ENCODE data around the gene MAGEA1. TPM values are rescaled to one million over a fixed set of nuclear protein-coding genes. Genes with fewer than 3 reads are reported as not detected.

The MAGEA1 gene
- total and polyA plus RNA-seq, 4 donors: not detected

GRCh38 chrX:153157450-153157849 is 21.6 kb upstream of the MAGEA1 start:
- Histone ChIP-seq H3K36me3 (ENCODE audit: control insufficient read depth in 4 of 4, insufficient read depth in 3 of 4, low read depth in 1 of 4, low read length in 3 of 4) (no peaks in the 10 kb centered on the region), H3K9ac (ENCODE audit: low read depth in 1 of 2, low read length in 2 of 2) (no peak overlapping the region), H3K9me3 (ENCODE audit: control insufficient read depth in 4 of 4, low read length in 3 of 4) (peaks cover 0 to 3% (median 0%) of the 10 kb centered on the region in 4 donors), H3K4me3 (ENCODE audit: low read depth in 1 of 3, low read length in 3 of 3) (no peak overlapping the region), H3K27ac (ENCODE audit: low read depth in 1 of 2, low read length in 2 of 2) (no peak overlapping the region), H3K4me1 (ENCODE audit: control insufficient read depth in 4 of 4, insufficient read depth in 4 of 4, low read length in 3 of 4) (no peaks in the 10 kb centered on the region), H3K27me3 (ENCODE audit: control insufficient read depth in 4 of 4, insufficient read depth in 4 of 4, low read length in 3 of 4) (no peaks in the 10 kb centered on the region)
- 83% methylated on average over 5 of the region's 5 CpGs for WGBS
- no peak for TF ChIP-seq HNF4A (conservative IDR thresholded peaks at IDR 0.05)
- TF ChIP-seq FOXA1 (IDR thresholded peaks at IDR 0.05): no peak
- no peak for TF ChIP-seq TAF1 (conservative IDR thresholded peaks at IDR 0.05)
- no peak for DNase-seq (ENCODE audit: low spot score)

DNA sequence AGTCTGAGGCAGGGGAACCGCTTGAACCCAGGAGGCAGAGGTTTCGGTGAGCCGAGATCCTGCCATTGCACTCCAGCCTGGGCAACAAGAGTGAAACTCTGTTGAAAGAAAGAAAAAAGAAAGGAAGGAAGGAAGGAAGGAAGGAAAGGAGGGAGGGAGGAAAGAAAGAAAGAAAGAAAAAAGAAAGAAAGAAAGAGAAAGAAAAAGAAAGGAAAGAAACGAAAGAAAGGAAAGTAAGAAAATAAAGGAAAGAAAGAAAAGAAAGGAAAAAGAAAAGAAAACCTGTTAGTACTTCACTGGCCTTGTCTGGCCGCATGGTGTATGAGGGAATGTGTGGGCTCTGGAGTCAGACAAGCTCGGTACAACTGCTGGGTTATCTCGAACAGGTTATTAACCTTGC is 20.8 kb upstream of the MAGEA1 start:
- Histone ChIP-seq H3K9me3 (ENCODE audit: control insufficient read depth in 4 of 4, low read length in 3 of 4) (peaks cover 0 to 3% (median 0%) of the 10 kb centered on the region in 4 donors), H3K27ac (ENCODE audit: low read depth in 1 of 2, low read length in 2 of 2) (no peak overlapping the region), H3K36me3 (ENCODE audit: control insufficient read depth in 4 of 4, insufficient read depth in 3 of 4, low read depth in 1 of 4, low read length in 3 of 4) (no peaks in the 10 kb centered on the region), H3K4me3 (ENCODE audit: low read depth in 1 of 3, low read length in 3 of 3) (no peak overlapping the region), H3K27me3 (ENCODE audit: control insufficient read depth in 4 of 4, insufficient read depth in 4 of 4, low read length in 3 of 4) (no peaks in the 10 kb centered on the region), H3K4me1 (ENCODE audit: control insufficient read depth in 4 of 4, insufficient read depth in 4 of 4, low read length in 3 of 4) (no peaks in the 10 kb centered on the region), H3K9ac (ENCODE audit: low read depth in 1 of 2, low read length in 2 of 2) (no peak overlapping the region)
- DNase-seq (ENCODE audit: low spot score): no peak
- 92% methylated on average over 7 of the region's 7 CpGs for WGBS
- no peak for TF ChIP-seq RXRA (IDR thresholded peaks at IDR 0.05)
- TF ChIP-seq SP1 (IDR thresholded peaks at IDR 0.05): no peak
- TF ChIP-seq CTCF (IDR thresholded peaks at IDR 0.05; ENCODE audit: low read depth, low read length, missing input control): no peak
- TF ChIP-seq NR2F2 (IDR thresholded peaks at IDR 0.05): no peak
- no peak for TF ChIP-seq ATF3 (IDR thresholded peaks at IDR 0.05)

DNA sequence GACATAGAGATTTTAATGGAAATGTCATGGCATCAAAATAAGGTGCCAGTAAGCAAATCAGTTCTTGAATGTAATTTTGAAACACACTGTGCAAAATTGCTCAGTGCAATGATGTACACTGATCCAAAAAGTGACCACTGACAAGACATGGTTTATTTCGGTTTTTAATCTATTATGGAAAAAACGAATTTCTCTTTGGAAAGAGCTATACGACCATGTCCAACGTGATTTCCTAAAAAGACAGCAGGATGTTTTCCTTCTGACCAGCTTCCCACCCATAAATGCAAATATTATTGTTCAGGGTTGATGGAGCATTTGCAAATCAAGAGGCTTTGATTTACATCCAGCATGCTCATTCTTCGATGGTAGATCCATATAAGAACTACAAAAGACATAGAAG is 17.1 kb upstream of the MAGEA1 start:
- Histone ChIP-seq H3K9me3 (ENCODE audit: control insufficient read depth in 4 of 4, low read length in 3 of 4) (peaks cover 0 to 3% (median 0%) of the 10 kb centered on the region in 4 donors), H3K9ac (ENCODE audit: low read depth in 1 of 2, low read length in 2 of 2) (no peak overlapping the region), H3K36me3 (ENCODE audit: control insufficient read depth in 4 of 4, insufficient read depth in 3 of 4, low read depth in 1 of 4, low read length in 3 of 4) (no peaks in the 10 kb centered on the region), H3K4me3 (ENCODE audit: low read depth in 1 of 3, low read length in 3 of 3) (no peak overlapping the region), H3K27me3 (ENCODE audit: control insufficient read depth in 4 of 4, insufficient read depth in 4 of 4, low read length in 3 of 4) (no peaks in the 10 kb centered on the region), H3K27ac (ENCODE audit: low read depth in 1 of 2, low read length in 2 of 2) (no peak overlapping the region), H3K4me1 (ENCODE audit: control insufficient read depth in 4 of 4, insufficient read depth in 4 of 4, low read length in 3 of 4) (no peaks in the 10 kb centered on the region)
- DNase-seq (ENCODE audit: low spot score): no peak
- WGBS: 68% methylated on average over 5 of the region's 5 CpGs
- TF ChIP-seq EGR1 (IDR thresholded peaks at IDR 0.05; ENCODE audit: low read depth in 2 of 2) (no peak), ATF3 (IDR thresholded peaks at IDR 0.05) (no peak), TAF1 (conservative IDR thresholded peaks at IDR 0.05) (no peak), GABPA (IDR thresholded peaks at IDR 0.05 in 1 of 2, conservative IDR thresholded peaks at IDR 0.05 in 1 of 2) (no peak), REST (IDR thresholded peaks at IDR 0.05) (no peak), CTCF (IDR thresholded peaks at IDR 0.05; ENCODE audit: low read depth, low read length, missing input control) (no peak)

All from liver (tissue), 9 donors.